C4-2B (cell line): ENCODE measurements around the gene BNC2.

Experiments used
- H3K27ac ChIP-seq: fragments of 450-650 bp; 2 replicates; pipeline ENCODE4 v1.5.1; 2017
- ZFX ChIP-seq: fragments of 450-650 bp; IDR thresholded peaks from 2 replicates; pipeline ENCODE4 v1.6.1; 2017
- TF ChIP-seq, protein P1 (sequence below): fragments of 450-650 bp; conservative IDR thresholded peaks from 2 replicates; pipeline ENCODE4 v1.5.1; 2017; ENCODE audit warnings: mild to moderate bottlenecking

Gene BNC2

DNA sequence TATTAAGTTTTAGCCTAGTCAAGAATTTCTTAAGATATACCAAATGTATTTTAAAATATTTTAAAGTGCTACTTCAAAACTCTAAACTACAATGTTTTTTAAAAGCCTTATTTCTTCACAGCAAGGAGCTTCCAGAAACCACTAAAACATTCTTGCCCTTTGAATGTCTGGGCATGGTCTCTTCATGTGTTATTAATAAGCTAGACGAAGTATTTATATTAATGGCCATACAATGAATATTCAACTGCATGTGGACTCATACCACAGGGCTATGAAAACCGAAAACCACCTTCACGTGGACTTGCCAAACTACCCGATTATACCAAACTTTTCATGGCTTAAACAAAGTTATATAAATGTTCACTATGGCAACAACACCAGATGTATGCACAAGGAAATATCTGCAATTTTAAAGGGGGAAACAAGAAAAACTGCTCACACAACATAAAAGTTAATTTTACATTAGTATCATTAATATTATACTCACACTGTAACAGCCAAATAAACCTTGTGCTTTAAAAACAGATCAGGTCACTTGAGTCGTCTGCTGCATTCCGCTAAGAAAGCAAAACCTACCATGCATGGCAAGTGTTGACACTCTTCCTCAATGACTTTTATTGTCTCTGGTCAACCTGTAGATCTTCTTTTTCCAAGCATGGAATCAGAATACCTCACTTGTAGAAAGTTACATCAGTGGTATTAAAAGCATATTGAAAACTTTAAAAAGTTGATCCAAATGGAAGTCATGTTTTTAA lies 246.3 kb downstream of the BNC2 start:
- H3K27ac ChIP-seq, result no peak overlapping the region
- no peak for TF ChIP-seq ZFX
- TF ChIP-seq, protein P1, sequence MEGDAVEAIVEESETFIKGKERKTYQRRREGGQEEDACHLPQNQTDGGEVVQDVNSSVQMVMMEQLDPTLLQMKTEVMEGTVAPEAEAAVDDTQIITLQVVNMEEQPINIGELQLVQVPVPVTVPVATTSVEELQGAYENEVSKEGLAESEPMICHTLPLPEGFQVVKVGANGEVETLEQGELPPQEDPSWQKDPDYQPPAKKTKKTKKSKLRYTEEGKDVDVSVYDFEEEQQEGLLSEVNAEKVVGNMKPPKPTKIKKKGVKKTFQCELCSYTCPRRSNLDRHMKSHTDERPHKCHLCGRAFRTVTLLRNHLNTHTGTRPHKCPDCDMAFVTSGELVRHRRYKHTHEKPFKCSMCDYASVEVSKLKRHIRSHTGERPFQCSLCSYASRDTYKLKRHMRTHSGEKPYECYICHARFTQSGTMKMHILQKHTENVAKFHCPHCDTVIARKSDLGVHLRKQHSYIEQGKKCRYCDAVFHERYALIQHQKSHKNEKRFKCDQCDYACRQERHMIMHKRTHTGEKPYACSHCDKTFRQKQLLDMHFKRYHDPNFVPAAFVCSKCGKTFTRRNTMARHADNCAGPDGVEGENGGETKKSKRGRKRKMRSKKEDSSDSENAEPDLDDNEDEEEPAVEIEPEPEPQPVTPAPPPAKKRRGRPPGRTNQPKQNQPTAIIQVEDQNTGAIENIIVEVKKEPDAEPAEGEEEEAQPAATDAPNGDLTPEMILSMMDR, result no peak

DNA sequence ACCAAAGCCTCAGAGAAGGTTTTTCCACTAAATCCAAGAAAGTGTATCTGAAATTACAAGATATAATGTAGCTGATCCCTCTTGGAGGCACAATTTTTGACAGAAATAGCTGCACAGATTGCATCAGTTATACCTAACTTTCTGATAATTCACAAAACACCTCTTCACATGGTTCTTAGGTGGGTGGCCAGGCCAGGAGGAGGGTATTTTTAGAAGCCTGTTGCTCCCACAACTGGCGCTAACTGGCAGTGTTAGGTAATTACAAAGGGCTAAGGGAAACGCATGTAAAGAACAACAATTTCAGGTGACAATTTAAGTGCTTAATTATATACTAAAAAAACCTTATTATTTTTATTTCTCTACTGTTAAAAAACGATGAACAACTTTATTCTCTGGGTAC lies 247.9 kb downstream of the BNC2 start:
- no peak for TF ChIP-seq ZFX
- TF ChIP-seq, protein P1, result no peak
- H3K27ac ChIP-seq, result no peak overlapping the region

DNA sequence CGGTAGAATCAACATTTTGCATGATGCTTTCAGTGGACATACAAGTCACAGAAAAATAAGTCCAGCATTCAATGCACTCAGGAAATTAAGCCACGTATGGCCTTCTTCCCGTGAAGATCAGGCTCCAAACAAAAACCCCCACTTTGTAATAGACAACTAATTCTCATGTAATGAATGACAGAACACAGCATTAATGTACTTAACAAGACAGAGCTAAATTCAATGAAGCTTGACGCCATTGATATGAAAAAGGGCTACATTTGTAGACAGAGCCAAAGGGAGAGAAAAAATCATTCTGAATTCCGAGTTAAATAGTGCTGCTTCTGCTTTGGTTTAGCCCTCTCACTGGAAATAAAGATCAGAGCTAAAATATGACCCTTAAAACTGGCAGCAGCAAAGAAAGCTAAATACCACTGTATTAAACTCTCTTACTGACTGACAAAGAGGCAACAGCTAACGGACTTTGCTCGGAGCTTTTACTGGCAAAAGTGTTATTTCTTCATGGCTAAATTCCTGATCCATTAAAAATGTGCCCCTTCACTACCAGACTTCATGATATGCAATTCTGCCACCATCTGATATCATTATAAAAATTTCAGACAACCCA lies 250.5 kb downstream of the BNC2 start:
- TF ChIP-seq, protein P1, result no peak
- no peak for TF ChIP-seq ZFX
- no peak overlapping the region for H3K27ac ChIP-seq

DNA sequence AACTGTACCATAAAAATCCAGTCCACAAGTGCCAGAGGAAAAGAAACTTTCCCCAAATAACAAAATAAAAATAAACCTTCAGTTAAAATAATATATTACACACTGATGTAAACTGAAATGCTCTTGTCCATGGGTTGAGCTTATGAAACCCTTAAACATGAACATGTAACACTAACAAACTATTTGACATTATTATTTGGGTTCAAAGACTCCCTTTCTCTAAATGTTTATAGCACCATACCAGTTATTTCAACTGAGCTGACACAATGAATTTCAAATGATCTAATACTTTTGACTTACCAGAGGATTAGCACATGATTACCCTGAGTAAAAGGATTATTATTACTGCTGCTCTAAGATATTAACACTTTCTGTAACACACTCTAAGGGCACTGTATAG lies 251.1 kb downstream of the BNC2 start:
- H3K27ac ChIP-seq, result no peak overlapping the region

DNA sequence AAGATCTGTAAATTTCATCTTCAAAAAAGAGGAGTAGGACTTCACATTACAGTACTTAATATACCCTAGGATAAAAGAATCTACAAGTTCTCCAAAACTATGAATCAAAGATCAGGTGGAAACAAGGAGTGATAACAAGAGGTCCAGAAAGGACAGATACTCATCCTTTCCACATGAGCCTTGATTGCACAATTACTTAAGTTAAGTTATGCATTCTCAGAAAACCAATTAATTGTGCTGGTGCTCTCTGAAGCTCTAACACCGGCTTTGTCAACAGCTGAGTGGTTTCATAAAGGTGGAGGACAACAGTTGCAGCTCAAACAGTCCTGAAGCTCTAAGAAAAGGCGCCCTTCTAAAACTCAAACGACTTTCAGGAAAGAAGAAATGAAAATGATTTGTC lies 251.9 kb downstream of the BNC2 start:
- H3K27ac ChIP-seq, result no peak overlapping the region
- TF ChIP-seq, protein P1, result no peak
- TF ChIP-seq ZFX, result no peak

More for the DNA sequence above, 251.1 kb downstream of the BNC2 start:
- no peak for TF ChIP-seq ZFX
- TF ChIP-seq, protein P1, result no peak

DNA sequence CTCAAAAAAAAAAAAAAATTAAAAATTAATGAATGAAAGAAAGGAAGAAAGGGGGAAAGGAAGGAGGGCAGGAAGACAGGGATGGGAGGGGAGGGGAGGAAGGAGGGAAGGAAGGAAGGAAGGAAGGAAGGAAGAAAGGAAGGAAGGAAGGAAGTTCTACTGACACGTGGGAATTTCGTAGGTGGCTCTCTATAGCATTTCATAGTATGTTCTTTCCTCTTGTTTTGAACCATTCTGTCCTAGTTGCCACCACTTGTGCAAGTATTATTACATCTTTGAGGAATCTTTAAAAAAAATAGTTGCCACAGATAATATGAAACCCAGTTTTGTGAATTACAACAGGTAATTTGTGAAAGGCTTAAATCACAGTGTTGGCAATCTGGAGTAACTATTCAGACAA lies 253.8 kb downstream of the BNC2 start:
- TF ChIP-seq, protein P1, result no peak
- TF ChIP-seq ZFX, result no peak
- H3K27ac ChIP-seq, result no peak overlapping the region

DNA sequence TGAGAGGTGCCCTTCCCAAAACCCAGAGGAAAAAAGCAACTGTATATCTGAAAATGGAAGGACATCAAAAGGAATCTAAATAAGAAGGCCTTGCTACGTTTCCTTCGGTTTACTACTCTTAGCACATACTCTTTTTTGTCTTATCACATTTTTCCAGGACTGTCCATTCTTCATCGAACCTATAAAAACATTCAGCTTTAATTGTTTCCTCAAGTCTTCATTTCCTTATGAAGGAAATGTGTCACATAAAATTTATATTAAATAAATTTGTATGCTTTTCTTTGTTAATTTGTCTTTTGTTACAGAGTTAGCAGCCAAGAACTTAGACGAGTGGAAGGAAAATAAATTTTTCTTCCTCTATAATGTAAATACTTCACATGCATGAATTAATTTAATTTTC lies 255.0 kb downstream of the BNC2 start:
- TF ChIP-seq, protein P1, result no peak
- TF ChIP-seq ZFX, result no peak
- H3K27ac ChIP-seq, result no peak overlapping the region
